GM12864 (cell line): Measurements from ENCODE around the gene SSBP3.

Source experiments
- DNase-seq: peaks from one replicate; pipeline ENCODE4 v3.0.0-alpha.2; 2011; ENCODE audit warnings: low read depth
- H3K4me3 ChIP-seq: 2 replicates; pipeline ENCODE4 v1.5.1; 2011; ENCODE audit warnings: mild to moderate bottlenecking, low read depth, low read length, control low read depth
- TF ChIP-seq, protein P1 (sequence below): IDR thresholded peaks from 2 replicates; pipeline ENCODE4 v1.5.1; 2011; ENCODE audit warnings: low read depth, mild to moderate bottlenecking, moderate library complexity, low read length, control low read depth, inconsistent platforms; ENCODE audit errors: missing control alignments

SSBP3 gene

DNA sequence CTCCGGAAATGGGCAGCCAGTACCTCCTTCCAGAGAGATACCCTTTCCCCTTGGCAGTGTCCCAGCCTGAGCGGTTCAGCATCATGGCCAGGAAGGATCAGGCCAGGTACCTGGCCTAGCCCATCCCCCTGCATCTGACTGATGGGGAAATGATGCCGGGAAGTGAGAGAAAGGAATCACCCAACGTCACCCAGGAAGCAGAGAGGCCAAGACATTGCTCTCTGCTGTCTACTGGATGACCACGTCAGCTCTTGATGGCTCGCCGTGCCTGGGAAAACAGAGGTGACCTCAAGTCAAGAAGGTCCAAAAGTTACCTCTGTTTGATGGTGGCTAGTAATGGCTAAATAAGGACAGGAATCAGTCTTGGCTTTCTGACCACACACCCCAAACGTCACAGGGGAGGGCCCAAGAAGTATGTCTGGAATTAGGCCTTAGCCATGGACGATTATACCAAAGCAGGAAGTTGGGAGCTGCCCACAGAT, 127.2 kb downstream of the SSBP3 start:
- TF ChIP-seq, protein P1, sequence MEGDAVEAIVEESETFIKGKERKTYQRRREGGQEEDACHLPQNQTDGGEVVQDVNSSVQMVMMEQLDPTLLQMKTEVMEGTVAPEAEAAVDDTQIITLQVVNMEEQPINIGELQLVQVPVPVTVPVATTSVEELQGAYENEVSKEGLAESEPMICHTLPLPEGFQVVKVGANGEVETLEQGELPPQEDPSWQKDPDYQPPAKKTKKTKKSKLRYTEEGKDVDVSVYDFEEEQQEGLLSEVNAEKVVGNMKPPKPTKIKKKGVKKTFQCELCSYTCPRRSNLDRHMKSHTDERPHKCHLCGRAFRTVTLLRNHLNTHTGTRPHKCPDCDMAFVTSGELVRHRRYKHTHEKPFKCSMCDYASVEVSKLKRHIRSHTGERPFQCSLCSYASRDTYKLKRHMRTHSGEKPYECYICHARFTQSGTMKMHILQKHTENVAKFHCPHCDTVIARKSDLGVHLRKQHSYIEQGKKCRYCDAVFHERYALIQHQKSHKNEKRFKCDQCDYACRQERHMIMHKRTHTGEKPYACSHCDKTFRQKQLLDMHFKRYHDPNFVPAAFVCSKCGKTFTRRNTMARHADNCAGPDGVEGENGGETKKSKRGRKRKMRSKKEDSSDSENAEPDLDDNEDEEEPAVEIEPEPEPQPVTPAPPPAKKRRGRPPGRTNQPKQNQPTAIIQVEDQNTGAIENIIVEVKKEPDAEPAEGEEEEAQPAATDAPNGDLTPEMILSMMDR, result no peak
- DNase-seq, result no peak
- no peak overlapping the region for H3K4me3 ChIP-seq

- TF ChIP-seq, protein P1, result no peak
- peak; percentile 19 for DNase-seq
- no peak overlapping the region for H3K4me3 ChIP-seq
These were observed 128.5 kb downstream of the SSBP3 start for GRCh38 chr1:54277451-54278341.

- DNase-seq, result no peak
- TF ChIP-seq, protein P1, result no peak
- no peak overlapping the region for H3K4me3 ChIP-seq
These were observed 129.4 kb downstream of the SSBP3 start for GRCh38 chr1:54276617-54277450.

DNA sequence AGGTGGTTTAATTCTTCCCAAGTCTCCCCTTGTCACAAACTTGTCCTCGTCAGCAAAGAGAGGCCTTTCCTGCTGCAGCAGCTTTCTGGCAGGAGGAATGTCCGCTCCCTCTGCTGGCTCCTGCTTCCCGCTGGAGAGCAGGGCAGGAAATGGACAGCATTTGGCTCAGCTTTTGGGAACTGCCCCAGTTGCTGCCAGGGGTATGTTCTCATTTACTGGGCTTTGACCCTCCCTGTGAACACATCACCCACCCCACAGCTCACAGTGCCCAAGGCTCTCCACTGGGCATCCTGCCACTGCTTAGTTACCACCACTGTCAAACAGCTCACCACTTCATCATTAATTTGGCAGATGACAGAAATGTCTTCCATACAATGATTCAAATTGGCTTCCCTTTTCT, 130.8 kb downstream of the SSBP3 start:
- TF ChIP-seq, protein P1, result no peak
- H3K4me3 ChIP-seq, result no peak overlapping the region
- no peak for DNase-seq

DNA sequence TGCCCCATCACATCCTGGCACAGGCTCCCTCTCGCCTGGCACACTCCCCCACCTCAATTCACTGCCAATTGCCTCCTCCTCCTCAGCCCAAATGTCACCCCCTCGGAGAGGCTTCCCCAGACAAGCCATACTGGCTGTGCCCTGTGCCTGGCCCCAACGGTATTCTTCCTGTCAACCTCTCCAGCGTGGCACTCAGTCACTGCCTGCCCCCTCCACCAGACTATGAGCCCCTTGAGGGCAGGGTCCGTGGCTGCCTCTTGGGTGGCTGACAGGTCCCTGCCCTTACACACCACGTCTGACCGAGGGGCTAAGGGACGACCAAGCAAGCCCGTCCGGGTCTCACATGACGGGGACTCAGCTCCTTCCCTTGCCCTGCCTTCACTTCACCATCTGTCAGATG, 131.3 kb downstream of the SSBP3 start:
- TF ChIP-seq, protein P1, result no peak
- H3K4me3 ChIP-seq, result no peak overlapping the region
- DNase-seq, result no peak

DNA sequence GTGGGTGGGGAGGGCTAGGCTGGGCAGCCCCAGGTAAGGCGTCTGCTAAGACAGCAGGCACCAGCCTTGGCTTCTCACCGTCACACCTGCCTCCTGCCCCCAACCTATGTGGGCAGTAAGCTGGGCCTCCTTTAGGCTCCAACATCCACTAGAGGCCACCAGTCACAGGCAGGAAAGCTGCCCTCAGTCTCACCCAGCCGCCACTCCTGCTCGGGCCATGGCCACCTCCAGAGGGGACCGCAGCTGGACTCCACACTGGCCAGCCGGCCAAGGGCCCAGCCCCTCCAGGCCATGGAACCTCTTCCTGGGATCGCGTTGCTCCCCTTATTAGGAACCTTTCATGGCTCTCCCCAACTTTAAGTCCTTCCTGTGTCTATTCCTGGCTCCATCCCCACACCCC, 131.7 kb downstream of the SSBP3 start:
- TF ChIP-seq, protein P1, result no peak
- H3K4me3 ChIP-seq, result no peak overlapping the region
- DNase-seq, result no peak
